Measurements from ENCODE around the gene BUB3.
A peak's percentile ranks its signal among the peaks of the same experiment; 100 is the strongest.

The BUB3 gene, protein sequence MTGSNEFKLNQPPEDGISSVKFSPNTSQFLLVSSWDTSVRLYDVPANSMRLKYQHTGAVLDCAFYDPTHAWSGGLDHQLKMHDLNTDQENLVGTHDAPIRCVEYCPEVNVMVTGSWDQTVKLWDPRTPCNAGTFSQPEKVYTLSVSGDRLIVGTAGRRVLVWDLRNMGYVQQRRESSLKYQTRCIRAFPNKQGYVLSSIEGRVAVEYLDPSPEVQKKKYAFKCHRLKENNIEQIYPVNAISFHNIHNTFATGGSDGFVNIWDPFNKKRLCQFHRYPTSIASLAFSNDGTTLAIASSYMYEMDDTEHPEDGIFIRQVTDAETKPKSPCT
- 121 to 179 (median 134) reads per million in 3 donors for total RNA-seq

DNA sequence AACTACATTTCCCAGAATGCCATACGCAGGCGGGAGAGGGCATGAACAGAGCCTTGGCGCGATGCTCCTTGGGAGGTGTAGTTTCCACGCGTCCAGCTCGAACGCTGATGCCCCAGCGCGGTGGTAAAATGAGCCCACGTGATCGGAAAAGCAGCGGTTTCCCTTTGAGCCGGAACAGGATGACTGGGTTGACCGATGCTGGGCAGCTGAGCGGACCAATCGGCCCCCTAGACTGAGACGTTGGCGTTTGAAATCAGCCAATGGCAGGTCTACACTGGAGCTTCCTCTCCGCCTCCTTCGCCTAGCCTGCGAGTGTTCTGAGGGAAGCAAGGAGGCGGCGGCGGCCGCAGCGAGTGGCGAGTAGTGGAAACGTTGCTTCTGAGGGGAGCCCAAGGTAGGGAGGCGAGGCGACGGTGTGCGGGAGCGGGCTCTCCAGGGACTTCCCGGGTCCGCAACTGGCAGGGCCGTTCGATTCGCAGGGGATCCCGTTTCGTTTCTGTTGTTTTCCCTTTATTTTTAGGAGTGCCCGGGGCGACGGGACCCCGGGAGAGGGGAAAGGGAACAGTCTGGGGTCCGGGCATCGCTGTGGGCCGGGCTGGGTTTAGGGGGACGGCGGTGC, at the start of gene BUB3:
BUB3 (plus strand) TSS at position 311 of the 619 bp plus-strand sequence. CDS start 516 bp downstream, outside the sequence.
- Histone ChIP-seq H3K27me3 (replicated peaks; ENCODE audit: control insufficient read depth, insufficient read depth, low read length, poor library complexity, severe bottlenecking) (peaks cover 23% of the 10 kb centered on the region), H3K4me3 (ENCODE audit: insufficient read depth, low read depth, low read length, poor library complexity, severe bottlenecking) (peak within 1 kb of the TSS; percentile 97), H3K9me3 (ENCODE audit: control insufficient read depth, low read length) (no peaks in the 10 kb centered on the region), H3K27ac (ENCODE audit: insufficient read depth, low read length, poor library complexity, severe bottlenecking) (peak within 1 kb of the TSS; percentile 78), H3K36me3 (ENCODE audit: control insufficient read depth, insufficient read depth, low read length) (peaks cover 14% of the 10 kb centered on the region), H3K4me1 (ENCODE audit: control insufficient read depth, insufficient read depth, low read length, poor library complexity, severe bottlenecking) (peaks cover 49% of the 10 kb centered on the region)
- peak; percentile 88 to 91 (median 89) for DNase-seq

DNA sequence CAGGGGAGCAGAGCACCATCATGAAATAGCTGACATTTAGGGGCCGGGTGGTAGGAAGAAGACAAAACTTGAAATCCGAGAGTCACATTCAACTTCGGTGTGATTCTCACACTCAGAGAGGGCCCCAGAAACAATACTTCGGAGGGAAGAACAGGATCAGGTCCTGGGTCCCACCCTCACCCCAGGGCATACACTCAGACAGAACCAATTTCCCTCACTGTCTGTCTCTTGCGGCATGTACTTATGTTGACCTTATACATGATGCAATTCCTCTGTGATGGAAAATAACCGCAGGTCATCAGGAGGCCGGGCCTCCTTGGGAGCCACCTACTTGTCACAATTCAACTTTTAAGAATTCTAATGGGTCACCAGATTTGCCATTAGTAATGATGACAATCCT, 44.7 kb upstream of the BUB3 start:
- no peak overlapping the region for H3K27ac ChIP-seq (ENCODE audit: insufficient read depth, low read length, poor library complexity, severe bottlenecking)
- no peak for DNase-seq

GRCh38 chr10:123117644-123118417, 36.4 kb upstream of the BUB3 start:
- Histone ChIP-seq H3K4me1 (ENCODE audit: control insufficient read depth, insufficient read depth, low read length, poor library complexity, severe bottlenecking) (no peaks in the 10 kb centered on the region), H3K9me3 (ENCODE audit: control insufficient read depth, low read length) (no peaks in the 10 kb centered on the region), H3K4me3 (ENCODE audit: insufficient read depth, low read depth, low read length, poor library complexity, severe bottlenecking) (no peak overlapping the region), H3K36me3 (ENCODE audit: control insufficient read depth, insufficient read depth, low read length) (no peaks in the 10 kb centered on the region), H3K27ac (ENCODE audit: insufficient read depth, low read length, poor library complexity, severe bottlenecking) (no peak overlapping the region), H3K27me3 (replicated peaks; ENCODE audit: control insufficient read depth, insufficient read depth, low read length, poor library complexity, severe bottlenecking) (peaks cover 3% of the 10 kb centered on the region)
- DNase-seq = no peak

More for the DNA sequence above, 44.7 kb upstream of the BUB3 start:
- H3K9me3 ChIP-seq (ENCODE audit: control insufficient read depth, low read length) = no peaks in the 10 kb centered on the region
- no peak overlapping the region for H3K4me3 ChIP-seq (ENCODE audit: insufficient read depth, low read depth, low read length, poor library complexity, severe bottlenecking)
- no peaks in the 10 kb centered on the region for H3K27me3 ChIP-seq (replicated peaks; ENCODE audit: control insufficient read depth, insufficient read depth, low read length, poor library complexity, severe bottlenecking)
- no peaks in the 10 kb centered on the region for H3K36me3 ChIP-seq (ENCODE audit: control insufficient read depth, insufficient read depth, low read length)
- no peaks in the 10 kb centered on the region for H3K4me1 ChIP-seq (ENCODE audit: control insufficient read depth, insufficient read depth, low read length, poor library complexity, severe bottlenecking)

DNA sequence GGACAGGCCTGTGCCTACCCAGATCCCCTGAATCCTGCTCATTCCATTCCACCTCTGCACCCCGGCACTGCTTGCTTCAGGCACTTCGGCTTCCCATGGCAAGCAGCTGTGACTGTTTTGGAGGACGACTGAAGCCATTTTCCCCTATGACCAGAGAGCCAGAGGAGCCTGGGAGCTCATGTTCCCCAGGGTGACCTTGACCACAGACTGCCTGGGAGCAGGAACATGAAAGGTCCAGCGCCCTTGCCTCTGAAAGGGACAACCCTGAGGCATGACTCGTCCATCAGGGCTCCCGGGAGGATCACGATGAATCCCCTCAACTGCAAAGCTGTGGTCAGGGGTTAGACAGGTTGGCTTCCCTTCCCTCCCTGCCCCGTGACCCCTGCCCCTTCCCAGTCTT, 35.1 kb upstream of the BUB3 start:
- peaks cover 3% of the 10 kb centered on the region for H3K27me3 ChIP-seq (replicated peaks; ENCODE audit: control insufficient read depth, insufficient read depth, low read length, poor library complexity, severe bottlenecking)
- H3K9me3 ChIP-seq (ENCODE audit: control insufficient read depth, low read length) = no peaks in the 10 kb centered on the region
- no peaks in the 10 kb centered on the region for H3K36me3 ChIP-seq (ENCODE audit: control insufficient read depth, insufficient read depth, low read length)
- H3K27ac ChIP-seq (ENCODE audit: insufficient read depth, low read length, poor library complexity, severe bottlenecking) = no peak overlapping the region
- no peak overlapping the region for H3K4me3 ChIP-seq (ENCODE audit: insufficient read depth, low read depth, low read length, poor library complexity, severe bottlenecking)
- H3K4me1 ChIP-seq (ENCODE audit: control insufficient read depth, insufficient read depth, low read length, poor library complexity, severe bottlenecking) = no peaks in the 10 kb centered on the region
- no peak for DNase-seq

- no peak for DNase-seq
- peaks cover 9% of the 10 kb centered on the region for H3K27me3 ChIP-seq (replicated peaks; ENCODE audit: control insufficient read depth, insufficient read depth, low read length, poor library complexity, severe bottlenecking)
- no peaks in the 10 kb centered on the region for H3K4me1 ChIP-seq (ENCODE audit: control insufficient read depth, insufficient read depth, low read length, poor library complexity, severe bottlenecking)
- no peaks in the 10 kb centered on the region for H3K36me3 ChIP-seq (ENCODE audit: control insufficient read depth, insufficient read depth, low read length)
- no peaks in the 10 kb centered on the region for H3K9me3 ChIP-seq (ENCODE audit: control insufficient read depth, low read length)
- no peak overlapping the region for H3K27ac ChIP-seq (ENCODE audit: insufficient read depth, low read length, poor library complexity, severe bottlenecking)
- H3K4me3 ChIP-seq (ENCODE audit: insufficient read depth, low read depth, low read length, poor library complexity, severe bottlenecking) = no peak overlapping the region
Observed at GRCh38 chr10:123126246-123126645, 28.0 kb upstream of the BUB3 start.

- Histone ChIP-seq H3K9me3 (ENCODE audit: control insufficient read depth, low read length) (no peaks in the 10 kb centered on the region), H3K36me3 (ENCODE audit: control insufficient read depth, insufficient read depth, low read length) (no peaks in the 10 kb centered on the region), H3K4me1 (ENCODE audit: control insufficient read depth, insufficient read depth, low read length, poor library complexity, severe bottlenecking) (peaks cover 21% of the 10 kb centered on the region), H3K4me3 (ENCODE audit: insufficient read depth, low read depth, low read length, poor library complexity, severe bottlenecking) (no peak overlapping the region), H3K27ac (ENCODE audit: insufficient read depth, low read length, poor library complexity, severe bottlenecking) (no peak overlapping the region), H3K27me3 (replicated peaks; ENCODE audit: control insufficient read depth, insufficient read depth, low read length, poor library complexity, severe bottlenecking) (peaks cover 39% of the 10 kb centered on the region)
- no peak for DNase-seq
Observed at GRCh38 chr10:123129618-123130271, 24.5 kb upstream of the BUB3 start.

GRCh38 chr10:123132576-123133477, 21.4 kb upstream of the BUB3 start:
- H3K36me3 ChIP-seq (ENCODE audit: control insufficient read depth, insufficient read depth, low read length) = no peaks in the 10 kb centered on the region
- H3K4me3 ChIP-seq (ENCODE audit: insufficient read depth, low read depth, low read length, poor library complexity, severe bottlenecking) = peak overlapping the region; percentile 33
- H3K9me3 ChIP-seq (ENCODE audit: control insufficient read depth, low read length) = no peaks in the 10 kb centered on the region
- H3K27ac ChIP-seq (ENCODE audit: insufficient read depth, low read length, poor library complexity, severe bottlenecking) = no peak overlapping the region
- H3K4me1 ChIP-seq (ENCODE audit: control insufficient read depth, insufficient read depth, low read length, poor library complexity, severe bottlenecking) = peaks cover 48% of the 10 kb centered on the region
- H3K27me3 ChIP-seq (replicated peaks; ENCODE audit: control insufficient read depth, insufficient read depth, low read length, poor library complexity, severe bottlenecking) = peaks cover 70% of the 10 kb centered on the region
- peak; percentile 64 to 77 (median 69) for DNase-seq

DNA sequence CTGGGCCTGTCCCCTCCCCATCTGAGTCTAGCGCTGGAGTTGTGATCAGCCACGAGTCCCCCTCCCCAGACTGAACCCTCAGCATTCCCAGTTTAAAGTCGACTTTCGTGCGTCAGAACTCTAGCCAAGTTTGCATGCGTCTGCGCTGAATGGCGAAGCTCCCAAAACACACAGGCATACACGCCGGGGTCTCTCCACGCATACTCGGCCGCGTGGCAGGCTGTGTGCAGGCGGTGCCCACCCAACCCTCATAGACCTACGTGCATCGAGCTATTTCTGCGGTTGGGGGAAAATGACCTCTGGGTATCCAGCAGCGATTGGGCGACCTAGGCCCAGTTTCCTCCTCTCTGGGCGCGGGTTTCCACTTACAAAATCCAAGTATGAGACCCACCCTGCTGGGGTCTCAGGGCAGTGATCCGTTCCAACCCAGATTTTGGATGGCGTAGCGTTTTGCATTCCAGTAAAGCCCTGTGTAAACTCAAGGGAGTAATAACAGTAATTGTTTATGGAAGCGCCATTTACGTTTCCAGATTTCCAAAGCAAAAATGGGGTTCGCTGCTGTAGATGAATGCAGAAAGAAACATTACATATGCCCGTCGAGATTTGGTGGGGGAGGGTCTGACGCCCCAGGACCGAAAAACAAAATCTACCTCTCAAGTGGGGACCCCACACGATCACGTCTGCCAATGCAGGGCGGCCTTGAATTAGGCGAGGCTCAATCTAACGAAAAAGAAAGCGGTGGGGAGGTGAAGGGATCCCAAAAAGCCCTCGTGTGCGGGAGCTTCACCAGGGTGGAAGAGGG, 20.5 kb upstream of the BUB3 start:
- Histone ChIP-seq H3K9me3 (ENCODE audit: control insufficient read depth, low read length) (no peaks in the 10 kb centered on the region), H3K4me1 (ENCODE audit: control insufficient read depth, insufficient read depth, low read length, poor library complexity, severe bottlenecking) (peaks cover 49% of the 10 kb centered on the region), H3K27ac (ENCODE audit: insufficient read depth, low read length, poor library complexity, severe bottlenecking) (no peak overlapping the region), H3K36me3 (ENCODE audit: control insufficient read depth, insufficient read depth, low read length) (no peaks in the 10 kb centered on the region), H3K27me3 (replicated peaks; ENCODE audit: control insufficient read depth, insufficient read depth, low read length, poor library complexity, severe bottlenecking) (peaks cover 76% of the 10 kb centered on the region), H3K4me3 (ENCODE audit: insufficient read depth, low read depth, low read length, poor library complexity, severe bottlenecking) (no peak overlapping the region)
- DNase-seq = no peak
